ENCODE data around the gene GRIP1.

- no peak for TF ChIP-seq EP300 (IDR thresholded peaks at IDR 0.05)
- TF ChIP-seq, protein P1, sequence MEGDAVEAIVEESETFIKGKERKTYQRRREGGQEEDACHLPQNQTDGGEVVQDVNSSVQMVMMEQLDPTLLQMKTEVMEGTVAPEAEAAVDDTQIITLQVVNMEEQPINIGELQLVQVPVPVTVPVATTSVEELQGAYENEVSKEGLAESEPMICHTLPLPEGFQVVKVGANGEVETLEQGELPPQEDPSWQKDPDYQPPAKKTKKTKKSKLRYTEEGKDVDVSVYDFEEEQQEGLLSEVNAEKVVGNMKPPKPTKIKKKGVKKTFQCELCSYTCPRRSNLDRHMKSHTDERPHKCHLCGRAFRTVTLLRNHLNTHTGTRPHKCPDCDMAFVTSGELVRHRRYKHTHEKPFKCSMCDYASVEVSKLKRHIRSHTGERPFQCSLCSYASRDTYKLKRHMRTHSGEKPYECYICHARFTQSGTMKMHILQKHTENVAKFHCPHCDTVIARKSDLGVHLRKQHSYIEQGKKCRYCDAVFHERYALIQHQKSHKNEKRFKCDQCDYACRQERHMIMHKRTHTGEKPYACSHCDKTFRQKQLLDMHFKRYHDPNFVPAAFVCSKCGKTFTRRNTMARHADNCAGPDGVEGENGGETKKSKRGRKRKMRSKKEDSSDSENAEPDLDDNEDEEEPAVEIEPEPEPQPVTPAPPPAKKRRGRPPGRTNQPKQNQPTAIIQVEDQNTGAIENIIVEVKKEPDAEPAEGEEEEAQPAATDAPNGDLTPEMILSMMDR (IDR thresholded peaks at IDR 0.05): no peak
- no peak for TF ChIP-seq POLR2AphosphoS5 (IDR thresholded peaks at IDR 0.05)
- no peak for TF ChIP-seq POLR2A (IDR thresholded peaks at IDR 0.05)
These were observed 126.2 kb downstream of the GRIP1 start for GRCh38 chr12:66552716-66553115.
